Frontal cortex (tissue), 4 donors: ENCODE measurements around the gene LCE1D. TPM values are rescaled to one million over a fixed set of nuclear protein-coding genes. Genes with fewer than 3 reads are reported as not detected.

Source experiments
- DNase-seq, 2 donors: peaks; one replicate each; pipeline ENCODE4 v3.0.0; 2012; ENCODE audit warnings: low spot score in 2 of 2
- FAIRE-seq: peaks from 2 replicates; lab custom pipeline; 2012; peaks lifted over from hg19 to GRCh38; lab: Jason Lieb, UNC
- total RNA-seq: library from RNA; depleted of rRNA; stranded (reverse); fragments of >200 nt; gene quantifications from one replicate; pipeline ENCODE4 v1.2.3, GENCODE V29; 2014
- donor health status: control.
- donor health status: control.
- donor health status: control.

LCE1D gene
- not detected for total RNA-seq

GRCh38 chr1:152796421-152796820 is at the start of gene LCE1D:
TSS of gene LCE1D (plus strand) at chr1:152796721. CDS start at chr1:152797795, 1,074 bp downstream.
- DNase-seq (no peak), FAIRE-seq (no peak)

DNA sequence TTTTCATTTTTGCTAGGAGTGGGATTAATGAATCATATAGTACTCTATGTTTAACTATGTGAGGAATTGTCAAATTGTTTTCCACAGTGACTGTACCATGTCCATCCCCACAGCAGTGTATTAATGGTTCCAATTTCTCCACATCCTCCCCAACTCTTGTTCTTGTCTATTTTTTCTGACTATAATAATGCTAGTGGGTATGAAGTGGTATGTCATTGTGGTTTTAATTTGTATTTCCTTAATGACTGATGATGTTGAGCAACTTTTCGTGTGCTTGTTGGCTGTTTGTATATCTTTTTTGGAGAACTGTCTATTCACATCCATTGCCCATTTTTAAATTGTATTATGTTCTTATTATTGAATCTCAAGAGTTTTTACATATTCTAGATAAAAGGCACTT is 48.7 kb upstream of the LCE1D start:
- DNase-seq (no peak), FAIRE-seq (no peak)

DNA sequence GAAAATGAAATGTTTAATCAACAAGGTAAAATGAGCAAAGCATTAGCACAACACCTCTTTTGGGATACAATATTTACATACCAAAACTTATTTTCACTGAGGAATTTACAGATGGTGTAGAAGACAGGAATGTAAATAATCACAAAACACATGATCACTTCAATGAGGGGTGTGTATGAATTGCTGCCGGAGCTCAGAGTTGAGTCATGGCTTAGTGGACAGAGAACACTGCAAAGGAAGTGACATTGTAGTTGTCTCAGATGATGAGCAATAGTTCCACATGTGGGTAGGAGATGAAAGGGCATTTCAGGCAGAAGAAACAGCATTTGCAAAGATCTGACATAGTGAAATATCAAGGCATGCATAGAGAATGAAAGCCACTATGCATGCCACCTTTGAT is 44.3 kb upstream of the LCE1D start:
- FAIRE-seq (no peak), DNase-seq (no peak)

GRCh38 chr1:152753586-152753985 is 42.9 kb upstream of the LCE1D start:
- FAIRE-seq (no peak), DNase-seq (no peak)

DNA sequence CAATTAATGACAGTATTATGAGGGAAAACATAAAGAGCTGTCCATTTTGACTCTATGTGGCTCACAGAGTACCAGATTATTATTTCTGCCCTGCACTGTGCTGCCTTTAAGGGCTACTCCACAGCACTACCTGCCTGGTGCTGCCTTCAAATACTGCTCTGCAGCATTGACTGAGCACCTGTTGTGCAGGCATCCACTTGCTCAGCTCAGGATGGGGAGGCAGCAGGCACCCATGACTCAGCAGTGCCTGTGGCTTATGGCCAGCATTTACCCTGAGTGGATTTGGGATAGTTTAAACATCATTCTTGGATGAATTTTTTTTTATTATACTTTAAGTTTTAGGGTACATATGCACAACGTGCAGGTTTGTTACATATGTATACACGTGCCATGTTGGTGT is 39.6 kb upstream of the LCE1D start:
- no peak for DNase-seq
- FAIRE-seq, result no peak

DNA sequence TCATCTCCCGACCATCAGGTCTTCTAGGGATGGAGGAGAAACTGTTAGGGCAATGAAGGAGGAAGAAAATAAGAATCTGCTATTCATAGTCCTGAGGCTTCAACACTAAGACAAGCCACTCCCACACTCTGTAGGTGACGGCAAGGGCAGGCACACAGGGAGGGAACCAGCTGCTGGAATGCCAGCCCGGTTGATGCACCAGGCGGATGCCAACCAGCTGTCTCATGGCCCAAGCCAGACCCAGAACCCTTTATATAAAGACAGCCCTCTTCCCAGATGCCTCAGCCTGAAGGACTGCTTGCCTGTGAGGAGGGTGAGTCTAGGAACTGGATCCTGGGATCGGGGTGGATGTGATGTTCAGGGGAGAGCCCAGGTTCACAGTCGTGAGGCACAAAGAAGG is 38.8 kb upstream of the LCE1D start, which contains the start of gene KPRP:
KPRP (plus strand) TSS at position 279 of the 400 bp plus-strand sequence. CDS start 1,564 bp downstream, outside the sequence.
- DNase-seq (no peak), FAIRE-seq (no peak)

DNA sequence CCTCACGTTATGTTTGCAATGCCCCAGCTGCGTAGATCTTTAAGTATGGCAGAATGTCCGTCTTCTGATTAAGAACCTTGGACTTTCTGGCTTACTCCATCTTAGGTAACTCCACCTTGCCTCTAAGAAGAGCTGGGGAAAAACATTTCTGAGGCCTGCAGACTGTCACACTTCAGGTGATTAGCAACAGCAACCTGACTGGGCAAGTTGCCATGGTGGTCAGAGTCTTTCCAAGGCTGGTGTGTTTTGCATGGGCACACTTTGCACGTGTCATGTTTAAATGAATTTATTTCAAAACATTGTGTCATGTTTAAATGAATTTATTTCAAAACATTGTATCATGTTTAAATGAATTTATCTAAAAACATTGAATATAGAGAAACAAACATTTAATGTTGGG is 37.9 kb upstream of the LCE1D start:
- FAIRE-seq (no peak), DNase-seq (no peak)

GRCh38 chr1:152759453-152760173 is 36.9 kb upstream of the LCE1D start:
- FAIRE-seq (no peak), DNase-seq (no peak)

DNA sequence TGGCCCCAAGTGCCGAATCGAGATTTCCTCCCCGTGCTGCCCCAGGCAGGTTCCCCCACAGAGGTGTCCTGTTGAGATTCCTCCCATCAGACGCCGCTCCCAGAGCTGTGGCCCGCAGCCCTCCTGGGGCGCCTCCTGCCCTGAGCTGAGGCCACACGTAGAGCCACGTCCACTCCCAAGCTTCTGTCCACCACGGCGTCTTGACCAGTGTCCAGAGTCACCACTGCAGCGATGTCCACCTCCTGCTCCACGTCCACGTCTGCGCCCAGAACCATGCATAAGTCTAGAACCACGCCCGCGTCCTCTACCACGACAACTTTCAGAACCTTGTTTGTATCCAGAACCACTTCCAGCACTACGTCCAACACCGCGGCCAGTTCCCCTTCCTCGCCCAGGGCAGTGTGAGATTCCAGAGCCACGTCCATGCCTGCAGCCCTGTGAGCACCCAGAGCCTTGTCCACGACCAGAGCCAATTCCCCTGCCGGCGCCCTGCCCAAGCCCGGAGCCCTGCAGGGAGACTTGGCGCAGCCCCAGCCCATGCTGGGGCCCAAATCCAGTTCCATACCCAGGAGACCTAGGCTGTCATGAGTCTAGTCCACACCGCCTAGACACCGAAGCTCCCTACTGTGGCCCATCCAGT is 35.9 kb upstream of the LCE1D start:
- DNase-seq (no peak), FAIRE-seq (no peak)

DNA sequence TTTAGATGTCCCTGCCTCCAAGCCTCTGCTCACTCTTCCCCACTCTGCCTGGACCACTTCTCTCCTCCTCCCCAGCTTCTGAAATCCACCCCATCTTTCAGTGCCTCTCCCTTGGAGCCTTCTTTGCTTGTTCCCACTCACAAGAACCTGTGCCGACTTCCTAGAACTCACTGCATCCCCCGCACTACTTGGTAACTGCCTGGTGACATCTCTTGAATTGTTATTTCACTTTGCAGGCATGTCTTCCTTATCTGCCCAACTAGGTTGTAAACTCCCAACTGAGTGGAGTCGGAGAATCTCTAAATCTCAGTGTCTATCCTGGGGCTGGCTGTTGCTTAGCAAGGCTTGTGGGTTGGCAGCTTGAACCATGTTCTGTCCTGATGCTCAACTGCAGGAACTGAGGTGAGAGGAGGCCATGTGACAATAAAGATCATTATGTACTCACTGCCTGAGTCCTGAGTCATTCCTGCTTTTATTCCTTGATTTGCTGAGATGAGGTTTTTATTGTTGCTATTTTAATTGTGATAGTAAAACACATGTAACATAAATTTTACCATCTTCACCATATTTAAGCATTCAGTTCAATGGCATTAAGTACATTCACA is 34.8 kb upstream of the LCE1D start:
- FAIRE-seq (no peak), DNase-seq (peak in 1 of 2 donors; percentile 10)

DNA sequence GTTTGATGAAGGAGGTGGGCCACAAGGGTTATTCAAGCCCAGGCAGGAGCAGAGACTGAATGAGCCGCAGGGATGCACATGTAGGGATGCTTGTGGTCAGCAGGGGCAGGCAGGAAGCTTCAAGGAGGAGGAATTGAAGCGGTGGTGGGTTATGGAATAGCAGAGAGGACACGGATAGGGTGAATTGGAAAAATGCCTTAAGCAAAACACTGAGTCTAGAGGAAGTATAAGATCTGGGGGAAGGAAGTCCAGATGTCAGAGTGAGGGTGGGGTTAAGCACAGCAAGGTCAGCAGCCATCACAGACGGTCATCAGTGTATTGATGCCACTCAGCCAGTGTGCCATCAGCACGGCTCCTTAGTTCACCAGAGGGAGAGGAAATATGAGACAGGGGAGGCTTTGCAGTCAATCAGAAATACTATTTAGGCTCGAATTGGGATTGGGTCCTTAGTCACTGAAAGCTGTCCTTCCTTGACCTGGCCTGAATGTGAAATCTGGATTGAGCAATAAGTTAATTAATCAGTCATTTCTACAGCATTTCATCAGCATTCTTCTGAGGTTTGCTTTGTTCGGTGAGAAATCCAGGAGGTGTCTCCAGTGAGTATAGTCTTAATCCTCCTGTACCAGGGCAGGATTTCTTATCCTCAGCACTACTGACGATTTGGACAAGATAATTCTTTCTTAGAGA is 27.5 kb upstream of the LCE1D start:
- no peak for FAIRE-seq

DNA sequence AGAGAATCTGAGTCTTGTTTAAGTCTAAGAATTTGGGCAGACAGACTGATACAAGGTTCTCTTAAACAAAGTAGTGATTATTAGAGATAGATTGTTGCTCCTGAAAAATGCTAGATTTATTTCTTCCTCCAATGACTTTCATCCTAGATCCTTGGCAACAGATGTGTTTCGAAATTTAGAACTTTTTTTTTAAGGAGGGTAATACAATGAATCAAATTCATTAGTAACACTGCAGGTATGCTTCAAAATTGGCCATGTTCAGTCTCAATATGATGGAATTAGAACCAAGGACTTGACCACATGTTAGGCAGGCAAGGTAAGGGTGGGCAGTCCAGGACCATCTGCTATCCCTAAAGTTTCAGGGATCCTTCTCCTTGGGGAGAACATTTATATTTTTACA is 26.1 kb upstream of the LCE1D start:
- DNase-seq, result no peak
- no peak for FAIRE-seq

More for the DNA sequence above, 27.5 kb upstream of the LCE1D start:
- DNase-seq, result no peak

DNA sequence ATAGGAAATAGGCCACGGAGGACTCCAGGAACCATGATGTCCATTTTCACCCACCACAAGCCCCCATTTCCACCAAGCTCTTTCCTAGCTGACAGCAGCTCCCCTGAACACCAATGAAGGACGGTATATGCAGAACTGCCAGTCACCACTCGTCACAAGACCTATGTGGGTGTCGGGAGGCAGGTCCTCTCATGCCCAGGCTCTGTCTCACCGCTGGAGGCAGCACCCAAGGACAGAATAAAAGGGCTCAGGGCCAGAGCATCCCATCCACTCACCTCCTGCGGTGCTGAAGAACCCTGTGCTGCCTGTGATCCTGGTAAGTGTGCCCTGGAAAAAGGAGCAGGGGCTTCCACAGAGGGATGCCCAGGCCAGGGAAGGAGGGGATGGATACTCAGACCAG is 21.6 kb upstream of the LCE1D start, which contains the start of gene LCE1F:
LCE1F (plus strand) TSS at position 266 of the 400 bp plus-strand sequence. CDS start 1,232 bp downstream, outside the sequence.
- no peak for DNase-seq
- FAIRE-seq, result no peak

GRCh38 chr1:152776361-152776760 is 20.2 kb upstream of the LCE1D start:
- FAIRE-seq, result no peak
- DNase-seq, result no peak

- DNase-seq (no peak), FAIRE-seq (no peak)
Measured at GRCh38 chr1:152777510-152778137, 18.9 kb upstream of the LCE1D start.

DNA sequence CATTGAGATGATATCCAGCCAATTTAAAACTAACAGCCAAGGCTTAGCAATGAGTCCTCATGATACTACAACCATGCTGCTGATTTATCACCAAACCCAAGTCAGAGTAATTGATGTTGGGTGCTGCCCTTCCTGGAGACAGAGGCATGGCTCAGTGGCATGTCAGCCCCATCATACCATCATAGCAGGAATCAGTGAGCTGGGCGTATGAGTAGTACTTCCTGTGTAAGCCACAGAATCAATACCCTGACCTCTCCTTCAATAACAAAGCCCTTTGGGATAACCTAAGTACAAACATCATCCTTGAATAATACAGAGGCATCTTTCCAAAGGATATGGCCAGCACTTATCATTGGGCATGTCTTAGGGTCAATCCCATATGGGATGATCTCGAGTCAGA is 13.4 kb upstream of the LCE1D start:
- DNase-seq (no peak), FAIRE-seq (no peak)

GRCh38 chr1:152786077-152786476 is 10.4 kb upstream of the LCE1D start, which contains the start of gene LCE1E:
TSS of gene LCE1E (plus strand) at chr1:152786257. CDS start at chr1:152787300, 1,043 bp downstream.
- DNase-seq (no peak), FAIRE-seq (no peak)

DNA sequence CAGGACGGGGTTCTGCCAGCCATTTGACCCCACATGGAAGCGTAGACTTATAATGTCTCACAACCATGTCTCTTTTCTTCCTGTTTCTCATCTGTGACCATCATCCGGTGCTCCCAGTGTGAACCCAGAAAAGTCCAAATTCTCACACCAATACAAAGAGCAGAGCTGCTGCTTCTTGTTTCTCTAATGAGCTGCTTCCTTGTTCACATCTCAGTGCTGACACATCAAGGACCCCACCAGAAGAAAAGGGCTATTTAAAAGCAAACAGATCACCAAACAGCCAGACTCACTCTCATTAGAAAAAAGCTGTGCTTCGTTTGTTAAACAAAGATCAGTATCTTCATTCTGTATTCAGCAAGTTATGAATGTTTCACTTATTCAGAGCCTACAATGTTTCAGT is 835 bp upstream of the LCE1D start:
- no peak for DNase-seq
- no peak for FAIRE-seq

DNA sequence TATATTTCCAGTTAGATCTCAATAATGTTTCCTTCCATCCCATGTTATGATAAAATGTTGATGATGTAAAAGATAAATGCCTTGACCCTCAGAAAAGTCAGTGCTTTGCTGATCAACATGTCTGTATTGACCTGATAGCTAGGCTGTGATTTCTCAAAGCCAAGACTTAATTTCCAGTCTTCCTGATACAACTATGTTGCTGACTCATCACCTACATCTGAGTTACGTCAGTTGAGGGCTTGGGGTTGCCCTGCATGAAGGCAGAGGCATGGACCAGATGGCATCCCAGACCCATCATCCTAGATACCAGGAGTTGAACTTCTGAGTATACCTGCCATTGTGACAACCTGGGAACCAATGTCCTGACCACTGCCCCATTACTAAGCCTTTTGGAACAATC is 4.8 kb downstream of the LCE1D start:
- FAIRE-seq (no peak), DNase-seq (no peak)

GRCh38 chr1:152806576-152806975 is 10.1 kb downstream of the LCE1D start, which contains the start of gene LCE1C:
TSS of gene LCE1C (minus strand) at chr1:152806651. CDS start at chr1:152805478, 1,173 bp downstream.
- DNase-seq (no peak), FAIRE-seq (no peak)
